Cardiac muscle cell (in vitro differentiated cells and primary cell): ENCODE data around the gene PAK6. TPM values are rescaled to one million over a fixed set of nuclear protein-coding genes. Genes with fewer than 3 reads are reported as not detected.

Experiments
- DNase-seq, 2 donors: peaks; one replicate each; pipeline versions ENCODE4 v3.0.0 to v3.0.0-alpha.2; 2010 to 2017; ENCODE audit warnings: low read depth in 1 of 2, low spot score in 1 of 2
- H3K27ac ChIP-seq: fragments of 200-600 bp; sonication (generic); 2 replicates; pipeline ENCODE4 v1.5.1; 2016
- H3K27me3 ChIP-seq: fragments of 200-600 bp; sonication (generic); 2 replicates; pipeline ENCODE4 v1.6.0; 2016; ENCODE audit warnings: control low read depth
- H3K36me3 ChIP-seq: fragments of 200-600 bp; sonication (generic); 2 replicates; pipeline ENCODE4 v1.5.1; 2016; ENCODE audit warnings: control low read depth
- H3K4me1 ChIP-seq: fragments of 200-600 bp; sonication (generic); 2 replicates; pipeline ENCODE4 v1.8.1; 2017; ENCODE audit warnings: low read depth, mild to moderate bottlenecking, mixed run types
- H3K4me3 ChIP-seq: fragments of 200-600 bp; sonication (generic); 2 replicates; pipeline ENCODE4 v1.5.1; 2016; ENCODE audit warnings: mild to moderate bottlenecking
- H3K9me3 ChIP-seq: fragments of 200-600 bp; sonication (generic); 2 replicates; pipeline ENCODE4 v1.5.1; 2017; ENCODE audit warnings: low read depth, mild to moderate bottlenecking, control low read depth
- CTCF ChIP-seq: IDR thresholded peaks from 2 replicates; pipeline ENCODE4 v1.5.1; 2012; ENCODE audit warnings: low read depth, mild to moderate bottlenecking, low read length
- polyA plus RNA-seq: library from polyadenylated mRNA; unstranded; fragments of >200 nt; fragmentation: Nextera tagmentation; extraction: Ambion mirVana; gene quantifications from 2 replicates; pipeline ENCODE4 v1.2.1, GENCODE V29; 2016
- total RNA-seq: library from RNA; depleted of rRNA; stranded (reverse); fragments of >200 nt; gene quantifications from 2 replicates; pipeline ENCODE4 v1.2.3, GENCODE V29; 2016

The PAK6 gene
- total and polyA plus RNA-seq, 2 experiments from 2014 or later: 4.2 to 18.7 TPM

GRCh38 chr15:40298216-40298935 is 59.5 kb downstream of the PAK6 start:
- no peaks in the 10 kb centered on the region for H3K27me3 ChIP-seq
- H3K27ac ChIP-seq: no peak overlapping the region
- no peak for DNase-seq
- H3K4me1 ChIP-seq: peaks cover 64% of the 10 kb centered on the region
- TF ChIP-seq CTCF: no peak
- H3K9me3 ChIP-seq: no peaks in the 10 kb centered on the region
- H3K36me3 ChIP-seq: no peaks in the 10 kb centered on the region
- no peak overlapping the region for H3K4me3 ChIP-seq

- Histone ChIP-seq H3K4me1 (peaks cover 51% of the 10 kb centered on the region), H3K36me3 (no peaks in the 10 kb centered on the region), H3K4me3 (no peak overlapping the region), H3K9me3 (no peaks in the 10 kb centered on the region), H3K27ac (peak overlapping the region; percentile 97), H3K27me3 (no peaks in the 10 kb centered on the region)
- TF ChIP-seq CTCF: no peak
- no peak for DNase-seq
These were observed 61.5 kb downstream of the PAK6 start for GRCh38 chr15:40300367-40300766.

- no peak overlapping the region for H3K4me3 ChIP-seq
- peak overlapping the region; percentile 97 for H3K27ac ChIP-seq
- no peak for DNase-seq
- H3K9me3 ChIP-seq: no peaks in the 10 kb centered on the region
- no peaks in the 10 kb centered on the region for H3K27me3 ChIP-seq
- no peak for TF ChIP-seq CTCF
- peaks cover 48% of the 10 kb centered on the region for H3K4me1 ChIP-seq
- H3K36me3 ChIP-seq: no peaks in the 10 kb centered on the region
These were observed 61.9 kb downstream of the PAK6 start for GRCh38 chr15:40300771-40301170.

- peak; percentile 53 to 88 for DNase-seq
- Histone ChIP-seq H3K27ac (peak overlapping the region; percentile 97), H3K4me3 (no peak overlapping the region), H3K4me1 (peaks cover 42% of the 10 kb centered on the region), H3K27me3 (no peaks in the 10 kb centered on the region), H3K36me3 (no peaks in the 10 kb centered on the region), H3K9me3 (no peaks in the 10 kb centered on the region)
- TF ChIP-seq CTCF: no peak
These were observed 62.8 kb downstream of the PAK6 start for GRCh38 chr15:40301467-40302179.

GRCh38 chr15:40302288-40302886 is 63.5 kb downstream of the PAK6 start:
- DNase-seq: no peak
- H3K27ac ChIP-seq: peak overlapping the region; percentile 97
- no peaks in the 10 kb centered on the region for H3K9me3 ChIP-seq
- no peak overlapping the region for H3K4me3 ChIP-seq
- no peaks in the 10 kb centered on the region for H3K36me3 ChIP-seq
- no peak for TF ChIP-seq CTCF
- H3K4me1 ChIP-seq: peaks cover 42% of the 10 kb centered on the region
- no peaks in the 10 kb centered on the region for H3K27me3 ChIP-seq
